Measurements from ENCODE around the gene ACTC1.

ACTC1 gene

GRCh38 chr15:34783431-34783830 lies 11.9 kb downstream of the ACTC1 start:
- Histone ChIP-seq H3K36me3 (ENCODE audit: control insufficient read depth, insufficient read depth, low read length) (no peaks in the 10 kb centered on the region), H3K27ac (ENCODE audit: low read depth, low read length, severe bottlenecking) (no peak overlapping the region), H3K4me3 (ENCODE audit: extremely low read depth, insufficient read depth, low read length, poor library complexity, severe bottlenecking) (no peak overlapping the region), H3K9me3 (ENCODE audit: control insufficient read depth, low read length) (no peaks in the 10 kb centered on the region), H3K4me1 (ENCODE audit: control insufficient read depth, insufficient read depth, low read length, poor library complexity, severe bottlenecking) (no peaks in the 10 kb centered on the region)
- 76 to 90% methylated on average over 2 of the region's 2 CpGs for WGBS, 2 experiments (ENCODE audit: insufficient coverage in 2 of 2)

- H3K27ac ChIP-seq (ENCODE audit: low read depth, low read length, severe bottlenecking): no peak overlapping the region
- H3K9me3 ChIP-seq (ENCODE audit: control insufficient read depth, low read length): no peaks in the 10 kb centered on the region
- 100% methylated on average over 1 of the region's 3 CpGs; no CpG with 5 or more reads in 1 of the 2 experiments for WGBS, 2 experiments (ENCODE audit: insufficient coverage in 2 of 2)
- H3K4me3 ChIP-seq (ENCODE audit: extremely low read depth, insufficient read depth, low read length, poor library complexity, severe bottlenecking): no peak overlapping the region
- H3K36me3 ChIP-seq (ENCODE audit: control insufficient read depth, insufficient read depth, low read length): no peaks in the 10 kb centered on the region
- no peaks in the 10 kb centered on the region for H3K4me1 ChIP-seq (ENCODE audit: control insufficient read depth, insufficient read depth, low read length, poor library complexity, severe bottlenecking)
These were observed 12.4 kb downstream of the ACTC1 start for GRCh38 chr15:34782901-34783300.

GRCh38 chr15:34780725-34781124 lies 14.6 kb downstream of the ACTC1 start:
- no CpG with 5 or more reads among the region's 2 CpGs for WGBS, 2 experiments (ENCODE audit: insufficient coverage in 2 of 2)
- H3K27ac ChIP-seq (ENCODE audit: low read depth, low read length, severe bottlenecking): no peak overlapping the region

GRCh38 chr15:34776606-34777105 lies 18.7 kb downstream of the ACTC1 start:
- Histone ChIP-seq H3K36me3 (ENCODE audit: control insufficient read depth, insufficient read depth, low read length) (no peaks in the 10 kb centered on the region), H3K4me3 (ENCODE audit: extremely low read depth, insufficient read depth, low read length, poor library complexity, severe bottlenecking) (no peak overlapping the region), H3K9me3 (ENCODE audit: control insufficient read depth, low read length) (no peaks in the 10 kb centered on the region), H3K4me1 (ENCODE audit: control insufficient read depth, insufficient read depth, low read length, poor library complexity, severe bottlenecking) (no peaks in the 10 kb centered on the region), H3K27ac (ENCODE audit: low read depth, low read length, severe bottlenecking) (peak overlapping the region; percentile 26)
- WGBS, 2 experiments (ENCODE audit: insufficient coverage in 2 of 2): 89 to 100% methylated on average over 1 of the region's 2 CpGs

More at GRCh38 chr15:34780725-34781124, 14.6 kb downstream of the ACTC1 start:
- no peaks in the 10 kb centered on the region for H3K4me1 ChIP-seq (ENCODE audit: control insufficient read depth, insufficient read depth, low read length, poor library complexity, severe bottlenecking)
- H3K9me3 ChIP-seq (ENCODE audit: control insufficient read depth, low read length): no peaks in the 10 kb centered on the region
- no peak overlapping the region for H3K4me3 ChIP-seq (ENCODE audit: extremely low read depth, insufficient read depth, low read length, poor library complexity, severe bottlenecking)
- H3K36me3 ChIP-seq (ENCODE audit: control insufficient read depth, insufficient read depth, low read length): no peaks in the 10 kb centered on the region

- WGBS, 2 experiments (ENCODE audit: insufficient coverage in 2 of 2): 42 to 80% methylated on average over 1 to 2 of the region's 2 CpGs
- H3K4me1 ChIP-seq (ENCODE audit: control insufficient read depth, insufficient read depth, low read length, poor library complexity, severe bottlenecking): no peaks in the 10 kb centered on the region
- H3K27ac ChIP-seq (ENCODE audit: low read depth, low read length, severe bottlenecking): no peak overlapping the region
- no peaks in the 10 kb centered on the region for H3K36me3 ChIP-seq (ENCODE audit: control insufficient read depth, insufficient read depth, low read length)
- no peaks in the 10 kb centered on the region for H3K9me3 ChIP-seq (ENCODE audit: control insufficient read depth, low read length)
- no peak overlapping the region for H3K4me3 ChIP-seq (ENCODE audit: extremely low read depth, insufficient read depth, low read length, poor library complexity, severe bottlenecking)
These were observed 21.4 kb downstream of the ACTC1 start for GRCh38 chr15:34773917-34774316.

GRCh38 chr15:34773013-34773412 lies 22.3 kb downstream of the ACTC1 start:
- Histone ChIP-seq H3K4me3 (ENCODE audit: extremely low read depth, insufficient read depth, low read length, poor library complexity, severe bottlenecking) (no peak overlapping the region), H3K9me3 (ENCODE audit: control insufficient read depth, low read length) (no peaks in the 10 kb centered on the region), H3K36me3 (ENCODE audit: control insufficient read depth, insufficient read depth, low read length) (no peaks in the 10 kb centered on the region), H3K27ac (ENCODE audit: low read depth, low read length, severe bottlenecking) (no peak overlapping the region), H3K4me1 (ENCODE audit: control insufficient read depth, insufficient read depth, low read length, poor library complexity, severe bottlenecking) (no peaks in the 10 kb centered on the region)

GRCh38 chr15:34772312-34772711 lies 23.0 kb downstream of the ACTC1 start:
- WGBS, 2 experiments (ENCODE audit: insufficient coverage in 2 of 2): 90 to 100% methylated on average over 2 of the region's 2 CpGs
- Histone ChIP-seq H3K9me3 (ENCODE audit: control insufficient read depth, low read length) (no peaks in the 10 kb centered on the region), H3K4me1 (ENCODE audit: control insufficient read depth, insufficient read depth, low read length, poor library complexity, severe bottlenecking) (no peaks in the 10 kb centered on the region), H3K27ac (ENCODE audit: low read depth, low read length, severe bottlenecking) (no peak overlapping the region), H3K36me3 (ENCODE audit: control insufficient read depth, insufficient read depth, low read length) (no peaks in the 10 kb centered on the region), H3K4me3 (ENCODE audit: extremely low read depth, insufficient read depth, low read length, poor library complexity, severe bottlenecking) (no peak overlapping the region)

- H3K9me3 ChIP-seq (ENCODE audit: control insufficient read depth, low read length): no peaks in the 10 kb centered on the region
- no peaks in the 10 kb centered on the region for H3K36me3 ChIP-seq (ENCODE audit: control insufficient read depth, insufficient read depth, low read length)
- no peaks in the 10 kb centered on the region for H3K4me1 ChIP-seq (ENCODE audit: control insufficient read depth, insufficient read depth, low read length, poor library complexity, severe bottlenecking)
- no peak overlapping the region for H3K27ac ChIP-seq (ENCODE audit: low read depth, low read length, severe bottlenecking)
- no peak overlapping the region for H3K4me3 ChIP-seq (ENCODE audit: extremely low read depth, insufficient read depth, low read length, poor library complexity, severe bottlenecking)
- WGBS, 2 experiments (ENCODE audit: insufficient coverage in 2 of 2): 94 to 96% methylated on average over 2 of the region's 2 CpGs
These were observed 25.6 kb downstream of the ACTC1 start for GRCh38 chr15:34769711-34770110.

- no peak overlapping the region for H3K27ac ChIP-seq (ENCODE audit: low read depth, low read length, severe bottlenecking)
- H3K9me3 ChIP-seq (ENCODE audit: control insufficient read depth, low read length): no peaks in the 10 kb centered on the region
- H3K4me3 ChIP-seq (ENCODE audit: extremely low read depth, insufficient read depth, low read length, poor library complexity, severe bottlenecking): no peak overlapping the region
- H3K36me3 ChIP-seq (ENCODE audit: control insufficient read depth, insufficient read depth, low read length): no peaks in the 10 kb centered on the region
- H3K4me1 ChIP-seq (ENCODE audit: control insufficient read depth, insufficient read depth, low read length, poor library complexity, severe bottlenecking): no peaks in the 10 kb centered on the region
These were observed 26.8 kb downstream of the ACTC1 start for GRCh38 chr15:34768530-34768929.

- WGBS, 2 experiments (ENCODE audit: insufficient coverage in 2 of 2): 100% methylated on average over 1 of the region's 5 CpGs; no CpG with 5 or more reads in 1 of the 2 experiments
- H3K27ac ChIP-seq (ENCODE audit: low read depth, low read length, severe bottlenecking): no peak overlapping the region
These were observed 29.6 kb downstream of the ACTC1 start for GRCh38 chr15:34765741-34766140.

GRCh38 chr15:34760909-34761308 lies 34.4 kb downstream of the ACTC1 start:
- H3K4me1 ChIP-seq (ENCODE audit: control insufficient read depth, insufficient read depth, low read length, poor library complexity, severe bottlenecking): no peaks in the 10 kb centered on the region
- no peak overlapping the region for H3K4me3 ChIP-seq (ENCODE audit: extremely low read depth, insufficient read depth, low read length, poor library complexity, severe bottlenecking)
- no peak overlapping the region for H3K27ac ChIP-seq (ENCODE audit: low read depth, low read length, severe bottlenecking)
- H3K36me3 ChIP-seq (ENCODE audit: control insufficient read depth, insufficient read depth, low read length): no peaks in the 10 kb centered on the region
- no CpG with 5 or more reads among the region's 3 CpGs for WGBS, 2 experiments (ENCODE audit: insufficient coverage in 2 of 2)
- H3K9me3 ChIP-seq (ENCODE audit: control insufficient read depth, low read length): no peaks in the 10 kb centered on the region

More at GRCh38 chr15:34765741-34766140, 29.6 kb downstream of the ACTC1 start:
- Histone ChIP-seq H3K4me3 (ENCODE audit: extremely low read depth, insufficient read depth, low read length, poor library complexity, severe bottlenecking) (no peak overlapping the region), H3K4me1 (ENCODE audit: control insufficient read depth, insufficient read depth, low read length, poor library complexity, severe bottlenecking) (no peaks in the 10 kb centered on the region), H3K36me3 (ENCODE audit: control insufficient read depth, insufficient read depth, low read length) (no peaks in the 10 kb centered on the region), H3K9me3 (ENCODE audit: control insufficient read depth, low read length) (no peaks in the 10 kb centered on the region)

Data from mesodermal cell (in vitro differentiated cells).